ENCODE results near the gene PAPSS1.
"Not testable (repeated sequence)": the region's sequence is repeated elsewhere in the genome, so short reads cannot be mapped to it uniquely, and the experiment has no call there.

PAPSS1 gene

GRCh38 chr4:107736037-107736436, 16.0 kb upstream of the PAPSS1 start:
- H3K9ac ChIP-seq (ENCODE audit: low read depth, low read length, poor library complexity): no peak overlapping the region
- H3K18ac ChIP-seq (ENCODE audit: low read length): no peak overlapping the region
- H3K4me3 ChIP-seq (ENCODE audit: low read length in 2 of 2): no peak overlapping the region
- no CpG with 5 or more reads among the region's 3 CpGs for WGBS, 2 donors (ENCODE audit: extremely low coverage in 2 of 2, insufficient read length in 2 of 2, insufficient replicate concordance in 1 of 2)
- H3K27me3 ChIP-seq (ENCODE audit: control insufficient read depth in 3 of 3, insufficient read depth in 3 of 3, low read depth in 1 of 3, low read length in 3 of 3): peaks cover 0 to 15% (median 0%) of the 10 kb centered on the region in 3 experiments
- no peak overlapping the region for H2AK5ac ChIP-seq (ENCODE audit: low read depth, low read length)
- peaks cover 0 to 1% of the 10 kb centered on the region in 2 donors for H3K4me1 ChIP-seq (ENCODE audit: control insufficient read depth in 2 of 2, insufficient read depth in 1 of 2, low read depth in 1 of 2, low read length in 2 of 2)
- H2BK120ac ChIP-seq (ENCODE audit: low read depth, low read length): no peak overlapping the region
- no peaks in the 10 kb centered on the region for H3K79me1 ChIP-seq (ENCODE audit: low read depth, low read length)
- no peaks in the 10 kb centered on the region for H3K36me3 ChIP-seq (replicated peaks in 1 of 2; ENCODE audit: control insufficient read depth in 2 of 2, insufficient read depth in 2 of 2, low read length in 2 of 2)
- H3K4me2 ChIP-seq (ENCODE audit: insufficient read depth, low read length, poor library complexity, severe bottlenecking): no peak overlapping the region
- no peak overlapping the region for H2BK5ac ChIP-seq (ENCODE audit: low read length)
- no peak overlapping the region for H3K23ac ChIP-seq (ENCODE audit: low read depth, low read length, poor library complexity)
- no peak overlapping the region for H4K8ac ChIP-seq (ENCODE audit: low read depth, low read length)
- no peak overlapping the region for H2AFZ ChIP-seq (ENCODE audit: low read length)
- H3K4ac ChIP-seq (ENCODE audit: low read length): no peak overlapping the region
- H3K14ac ChIP-seq (ENCODE audit: low read length): no peak overlapping the region
- no peak overlapping the region for H2BK12ac ChIP-seq (ENCODE audit: low read length)
- no peak overlapping the region for H4K91ac ChIP-seq (ENCODE audit: low read depth, low read length, poor library complexity)
- H3K9me3 ChIP-seq (replicated peaks in 1 of 2; ENCODE audit: control insufficient read depth in 2 of 2, insufficient read depth in 1 of 2, low read depth in 1 of 2, low read length in 2 of 2): no peaks in the 10 kb centered on the region
- no peak overlapping the region for H3K27ac ChIP-seq (replicated peaks; ENCODE audit: low read length)
- DNase-seq (ENCODE audit: low spot score): no peak
- H2BK15ac ChIP-seq (ENCODE audit: low read length): no peak overlapping the region

- H3K4me2 ChIP-seq (ENCODE audit: insufficient read depth, low read length, poor library complexity, severe bottlenecking): no peak overlapping the region
- no peak overlapping the region for H2AK5ac ChIP-seq (ENCODE audit: low read depth, low read length)
- no peaks in the 10 kb centered on the region for H3K36me3 ChIP-seq (replicated peaks in 1 of 2; ENCODE audit: control insufficient read depth in 2 of 2, insufficient read depth in 2 of 2, low read length in 2 of 2)
- no CpG with 5 or more reads among the region's 3 CpGs for WGBS, 2 donors (ENCODE audit: extremely low coverage in 2 of 2, insufficient read length in 2 of 2, insufficient replicate concordance in 1 of 2)
- no peak overlapping the region for H3K9ac ChIP-seq (ENCODE audit: low read depth, low read length, poor library complexity)
- DNase-seq (ENCODE audit: low spot score): no peak
- H3K23ac ChIP-seq (ENCODE audit: low read depth, low read length, poor library complexity): no peak overlapping the region
- H3K9me3 ChIP-seq (replicated peaks in 1 of 2; ENCODE audit: control insufficient read depth in 2 of 2, insufficient read depth in 1 of 2, low read depth in 1 of 2, low read length in 2 of 2): no peaks in the 10 kb centered on the region
- no peak overlapping the region for H2AFZ ChIP-seq (ENCODE audit: low read length)
- no peak overlapping the region for H3K4me3 ChIP-seq (ENCODE audit: low read length in 2 of 2)
- no peak overlapping the region for H2BK120ac ChIP-seq (ENCODE audit: low read depth, low read length)
- H3K4me1 ChIP-seq (ENCODE audit: control insufficient read depth in 2 of 2, insufficient read depth in 1 of 2, low read depth in 1 of 2, low read length in 2 of 2): peaks cover 0 to 1% of the 10 kb centered on the region in 2 donors
- no peak overlapping the region for H4K91ac ChIP-seq (ENCODE audit: low read depth, low read length, poor library complexity)
- H3K27me3 ChIP-seq (ENCODE audit: control insufficient read depth in 3 of 3, insufficient read depth in 3 of 3, low read depth in 1 of 3, low read length in 3 of 3): peaks cover 0 to 15% (median 0%) of the 10 kb centered on the region in 3 experiments
- H3K4ac ChIP-seq (ENCODE audit: low read length): no peak overlapping the region
- no peak overlapping the region for H2BK5ac ChIP-seq (ENCODE audit: low read length)
- no peak overlapping the region for H3K14ac ChIP-seq (ENCODE audit: low read length)
- no peak overlapping the region for H2BK12ac ChIP-seq (ENCODE audit: low read length)
- no peak overlapping the region for H4K8ac ChIP-seq (ENCODE audit: low read depth, low read length)
- no peak overlapping the region for H3K18ac ChIP-seq (ENCODE audit: low read length)
- H2BK15ac ChIP-seq (ENCODE audit: low read length): no peak overlapping the region
- H3K27ac ChIP-seq (replicated peaks; ENCODE audit: low read length): no peak overlapping the region
- H3K79me1 ChIP-seq (ENCODE audit: low read depth, low read length): no peaks in the 10 kb centered on the region
These were observed 14.1 kb upstream of the PAPSS1 start for GRCh38 chr4:107734120-107734519.

- no peak overlapping the region for H2AK5ac ChIP-seq (ENCODE audit: low read depth, low read length)
- no peak overlapping the region for H3K4me3 ChIP-seq (ENCODE audit: low read length in 2 of 2)
- peaks cover 0 to 1% of the 10 kb centered on the region in 2 donors for H3K4me1 ChIP-seq (ENCODE audit: control insufficient read depth in 2 of 2, insufficient read depth in 1 of 2, low read depth in 1 of 2, low read length in 2 of 2)
- H3K27ac ChIP-seq (replicated peaks; ENCODE audit: low read length): no peak overlapping the region
- H3K9me3 ChIP-seq (replicated peaks in 1 of 2; ENCODE audit: control insufficient read depth in 2 of 2, insufficient read depth in 1 of 2, low read depth in 1 of 2, low read length in 2 of 2): no peaks in the 10 kb centered on the region
- H3K14ac ChIP-seq (ENCODE audit: low read length): no peak overlapping the region
- DNase-seq (ENCODE audit: low spot score): no peak
- no peak overlapping the region for H2BK120ac ChIP-seq (ENCODE audit: low read depth, low read length)
- no peaks in the 10 kb centered on the region for H3K79me1 ChIP-seq (ENCODE audit: low read depth, low read length)
- H3K9ac ChIP-seq (ENCODE audit: low read depth, low read length, poor library complexity): no peak overlapping the region
- no peak overlapping the region for H3K4ac ChIP-seq (ENCODE audit: low read length)
- H4K91ac ChIP-seq (ENCODE audit: low read depth, low read length, poor library complexity): no peak overlapping the region
- peaks cover 0 to 15% (median 0%) of the 10 kb centered on the region in 3 experiments for H3K27me3 ChIP-seq (ENCODE audit: control insufficient read depth in 3 of 3, insufficient read depth in 3 of 3, low read depth in 1 of 3, low read length in 3 of 3)
- no CpG with 5 or more reads among the region's 7 CpGs for WGBS, 2 donors (ENCODE audit: extremely low coverage in 2 of 2, insufficient read length in 2 of 2, insufficient replicate concordance in 1 of 2)
- H3K4me2 ChIP-seq (ENCODE audit: insufficient read depth, low read length, poor library complexity, severe bottlenecking): no peak overlapping the region
- H2BK5ac ChIP-seq (ENCODE audit: low read length): no peak overlapping the region
- H2BK15ac ChIP-seq (ENCODE audit: low read length): no peak overlapping the region
- no peak overlapping the region for H3K23ac ChIP-seq (ENCODE audit: low read depth, low read length, poor library complexity)
- no peak overlapping the region for H4K8ac ChIP-seq (ENCODE audit: low read depth, low read length)
- no peak overlapping the region for H2BK12ac ChIP-seq (ENCODE audit: low read length)
- H2AFZ ChIP-seq (ENCODE audit: low read length): no peak overlapping the region
- H3K18ac ChIP-seq (ENCODE audit: low read length): no peak overlapping the region
- no peaks in the 10 kb centered on the region for H3K36me3 ChIP-seq (replicated peaks in 1 of 2; ENCODE audit: control insufficient read depth in 2 of 2, insufficient read depth in 2 of 2, low read length in 2 of 2)
These were observed 13.4 kb upstream of the PAPSS1 start for GRCh38 chr4:107733431-107733925.

GRCh38 chr4:107729050-107729449, 9.0 kb upstream of the PAPSS1 start:
- not testable (repeated sequence) for H3K9me3 ChIP-seq (replicated peaks in 1 of 2; ENCODE audit: control insufficient read depth in 2 of 2, insufficient read depth in 1 of 2, low read depth in 1 of 2, low read length in 2 of 2); H4K8ac ChIP-seq (ENCODE audit: low read depth, low read length); H3K14ac ChIP-seq (ENCODE audit: low read length); H3K27ac ChIP-seq (replicated peaks; ENCODE audit: low read length); H3K9ac ChIP-seq (ENCODE audit: low read depth, low read length, poor library complexity); H4K91ac ChIP-seq (ENCODE audit: low read depth, low read length, poor library complexity); H2BK15ac ChIP-seq (ENCODE audit: low read length); H2AFZ ChIP-seq (ENCODE audit: low read length); H3K4me3 ChIP-seq (ENCODE audit: low read length in 2 of 2); H3K27me3 ChIP-seq (ENCODE audit: control insufficient read depth in 3 of 3, insufficient read depth in 3 of 3, low read depth in 1 of 3, low read length in 3 of 3); H3K4ac ChIP-seq (ENCODE audit: low read length); H3K18ac ChIP-seq (ENCODE audit: low read length); H2BK5ac ChIP-seq (ENCODE audit: low read length); H3K23ac ChIP-seq (ENCODE audit: low read depth, low read length, poor library complexity); H3K4me1 ChIP-seq (ENCODE audit: control insufficient read depth in 2 of 2, insufficient read depth in 1 of 2, low read depth in 1 of 2, low read length in 2 of 2); H2AK5ac ChIP-seq (ENCODE audit: low read depth, low read length); H2BK12ac ChIP-seq (ENCODE audit: low read length); H2BK120ac ChIP-seq (ENCODE audit: low read depth, low read length); H3K4me2 ChIP-seq (ENCODE audit: insufficient read depth, low read length, poor library complexity, severe bottlenecking); H3K36me3 ChIP-seq (replicated peaks in 1 of 2; ENCODE audit: control insufficient read depth in 2 of 2, insufficient read depth in 2 of 2, low read length in 2 of 2); H3K79me1 ChIP-seq (ENCODE audit: low read depth, low read length); DNase-seq (ENCODE audit: low spot score)
- no CpG with 5 or more reads among the region's 4 CpGs for WGBS, 2 donors (ENCODE audit: extremely low coverage in 2 of 2, insufficient read length in 2 of 2, insufficient replicate concordance in 1 of 2)
